SK-N-SH treated with all-trans-retinoic acid at 6 μM for 48 hours (cell line): ENCODE measurements around the gene SIM2.

ENCODE experiments used
- ATAC-seq: fragments of 200-7000 bp; cut with Tn5 transposase; 3 replicates; pipeline ENCODE4 v1.9.1; 2020; ENCODE audit warnings: mild to moderate bottlenecking, moderate library complexity
- ARNTL ChIP-seq: fragments of 450-650 bp; formaldehyde crosslinking; IDR thresholded peaks from 2 replicates; pipeline ENCODE4 v1.5.0; 2020; ENCODE audit warnings: low read depth, mild to moderate bottlenecking, moderate library complexity, borderline replicate concordance
- BACH2 ChIP-seq: fragments of 250-450 bp; sonication (Bioruptor Pico); IDR thresholded peaks from 2 replicates; pipeline ENCODE4 v1.9.0; 2021; ENCODE audit warnings: mild to moderate bottlenecking, borderline replicate concordance
- CSDC2 ChIP-seq: fragments of 250-450 bp; sonication (Bioruptor Pico); IDR thresholded peaks from 2 replicates; pipeline ENCODE4 v1.5.0; 2020; ENCODE audit warnings: mild to moderate bottlenecking, moderate library complexity
- ESRRG ChIP-seq: fragments of 250-450 bp; sonication (Bioruptor Pico); IDR thresholded peaks from 2 replicates; pipeline ENCODE4 v1.6.1; 2021; ENCODE audit warnings: mild to moderate bottlenecking
- GLIS3 ChIP-seq: fragments of 250-450 bp; sonication (Bioruptor Pico); IDR thresholded peaks from 2 replicates; pipeline ENCODE4 v1.5.0; 2020; ENCODE audit warnings: mild to moderate bottlenecking, moderate library complexity
- ISL1 ChIP-seq: fragments of 250-450 bp; sonication (Bioruptor Pico); IDR thresholded peaks from 2 replicates; pipeline ENCODE4 v2.1.2; 2022; ENCODE audit warnings: mild to moderate bottlenecking, moderate library complexity
- OSR1 ChIP-seq: fragments of 250-450 bp; sonication (Bioruptor Pico); IDR thresholded peaks from 2 replicates; pipeline ENCODE4 v1.8.0; 2022; ENCODE audit warnings: moderate library complexity, mild to moderate bottlenecking, inconsistent platforms
- PATZ1 ChIP-seq: fragments of 250-450 bp; sonication (Bioruptor Pico); IDR thresholded peaks from 2 replicates; pipeline ENCODE4 v1.8.0; 2020; ENCODE audit warnings: mild to moderate bottlenecking, moderate library complexity, borderline replicate concordance
- PPARA ChIP-seq: fragments of 250-450 bp; sonication (Bioruptor Pico); IDR thresholded peaks from 2 replicates; pipeline ENCODE4 v1.5.0; 2020; ENCODE audit warnings: mild to moderate bottlenecking, borderline replicate concordance
- RARB ChIP-seq: fragments of 250-450 bp; sonication (Bioruptor Pico); IDR thresholded peaks from 2 replicates; pipeline ENCODE4 v1.8.0; 2021; ENCODE audit warnings: mild to moderate bottlenecking, moderate library complexity
- SNAI2 ChIP-seq: fragments of 250-450 bp; sonication (Bioruptor Pico); IDR thresholded peaks from 2 replicates; pipeline ENCODE4 v1.5.0; 2020; ENCODE audit warnings: mild to moderate bottlenecking, moderate library complexity
- TCF4 ChIP-seq: fragments of 250-450 bp; sonication (Bioruptor Pico); IDR thresholded peaks from 2 replicates; pipeline ENCODE4 v1.8.0; 2021; ENCODE audit warnings: mild to moderate bottlenecking, moderate library complexity, borderline replicate concordance
- TOX ChIP-seq: fragments of 250-450 bp; sonication (Bioruptor Pico); IDR thresholded peaks from 2 replicates; pipeline ENCODE4 v1.8.0; 2021; ENCODE audit warnings: mild to moderate bottlenecking, moderate library complexity, borderline replicate concordance
- ZC3H10 ChIP-seq: fragments of 250-450 bp; sonication (Bioruptor Pico); IDR thresholded peaks from 2 replicates; pipeline ENCODE4 v1.5.1; 2021; ENCODE audit warnings: mild to moderate bottlenecking, moderate library complexity
- ZFP3 ChIP-seq: fragments of 250-450 bp; sonication (Bioruptor Pico); IDR thresholded peaks from 2 replicates; pipeline ENCODE4 v1.5.0; 2020; ENCODE audit warnings: mild to moderate bottlenecking, moderate library complexity
- ZFP30 ChIP-seq: fragments of 450-650 bp; formaldehyde crosslinking; IDR thresholded peaks from 2 replicates; pipeline ENCODE4 v1.5.0; 2022; ENCODE audit warnings: mild to moderate bottlenecking, moderate library complexity
- ZNF565 ChIP-seq: fragments of 450-650 bp; formaldehyde crosslinking; conservative IDR thresholded peaks from 2 replicates; pipeline ENCODE4 v1.5.0; 2020; ENCODE audit warnings: low read depth, mild to moderate bottlenecking, moderate library complexity
- ZNF8 ChIP-seq: fragments of 450-650 bp; formaldehyde crosslinking; IDR thresholded peaks from 2 replicates; pipeline ENCODE4 v1.5.0; 2020; ENCODE audit warnings: mild to moderate bottlenecking, moderate library complexity
- TF ChIP-seq, protein P1 (sequence below): fragments of 250-450 bp; sonication (Bioruptor Pico); IDR thresholded peaks from 2 replicates; pipeline ENCODE4 v1.5.1; 2021; ENCODE audit warnings: mild to moderate bottlenecking, moderate library complexity
- TF ChIP-seq, protein P2 (sequence below): fragments of 250-450 bp; sonication (Bioruptor Pico); IDR thresholded peaks from 2 replicates; pipeline ENCODE4 v1.8.0; 2021; ENCODE audit warnings: low read depth, mild to moderate bottlenecking, moderate library complexity, borderline replicate concordance
- TF ChIP-seq, protein P3 (sequence below): fragments of 250-450 bp; sonication (Bioruptor Pico); IDR thresholded peaks from 2 replicates; pipeline ENCODE4 v1.5.1; 2020; ENCODE audit warnings: low read depth, mild to moderate bottlenecking, moderate library complexity

SIM2 gene

DNA sequence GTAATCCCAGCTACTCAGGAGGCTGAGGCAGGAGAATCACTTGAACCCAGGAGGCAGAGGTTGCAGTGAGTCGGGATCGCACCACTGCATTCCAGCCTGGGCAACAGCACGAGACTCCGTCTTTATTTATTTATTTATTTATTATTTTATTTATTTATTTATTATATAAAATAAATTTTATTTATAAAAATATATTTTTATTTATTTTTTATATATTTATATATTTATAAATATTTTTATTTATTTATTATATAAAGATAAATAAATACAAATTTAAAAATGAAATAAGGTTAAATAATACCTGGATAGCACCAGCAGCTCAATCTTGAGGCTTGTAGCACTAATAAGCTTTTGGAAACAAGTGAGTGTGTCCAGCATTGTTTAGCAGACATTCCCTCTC lies 40.9 kb upstream of the SIM2 start:
- no peak for TF ChIP-seq GLIS3 (CRISPR knock-in tag)
- no peak for TF ChIP-seq OSR1 (CRISPR knock-in tag)
- TF ChIP-seq, protein P1, sequence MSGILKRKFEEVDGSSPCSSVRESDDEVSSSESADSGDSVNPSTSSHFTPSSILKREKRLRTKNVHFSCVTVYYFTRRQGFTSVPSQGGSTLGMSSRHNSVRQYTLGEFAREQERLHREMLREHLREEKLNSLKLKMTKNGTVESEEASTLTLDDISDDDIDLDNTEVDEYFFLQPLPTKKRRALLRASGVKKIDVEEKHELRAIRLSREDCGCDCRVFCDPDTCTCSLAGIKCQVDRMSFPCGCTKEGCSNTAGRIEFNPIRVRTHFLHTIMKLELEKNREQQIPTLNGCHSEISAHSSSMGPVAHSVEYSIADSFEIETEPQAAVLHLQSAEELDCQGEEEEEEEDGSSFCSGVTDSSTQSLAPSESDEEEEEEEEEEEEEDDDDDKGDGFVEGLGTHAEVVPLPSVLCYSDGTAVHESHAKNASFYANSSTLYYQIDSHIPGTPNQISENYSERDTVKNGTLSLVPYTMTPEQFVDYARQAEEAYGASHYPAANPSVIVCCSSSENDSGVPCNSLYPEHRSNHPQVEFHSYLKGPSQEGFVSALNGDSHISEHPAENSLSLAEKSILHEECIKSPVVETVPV: no peak
- no peak for TF ChIP-seq RARB (CRISPR knock-in tag)
- no peak for TF ChIP-seq PPARA (CRISPR knock-in tag)
- TF ChIP-seq, protein P2, sequence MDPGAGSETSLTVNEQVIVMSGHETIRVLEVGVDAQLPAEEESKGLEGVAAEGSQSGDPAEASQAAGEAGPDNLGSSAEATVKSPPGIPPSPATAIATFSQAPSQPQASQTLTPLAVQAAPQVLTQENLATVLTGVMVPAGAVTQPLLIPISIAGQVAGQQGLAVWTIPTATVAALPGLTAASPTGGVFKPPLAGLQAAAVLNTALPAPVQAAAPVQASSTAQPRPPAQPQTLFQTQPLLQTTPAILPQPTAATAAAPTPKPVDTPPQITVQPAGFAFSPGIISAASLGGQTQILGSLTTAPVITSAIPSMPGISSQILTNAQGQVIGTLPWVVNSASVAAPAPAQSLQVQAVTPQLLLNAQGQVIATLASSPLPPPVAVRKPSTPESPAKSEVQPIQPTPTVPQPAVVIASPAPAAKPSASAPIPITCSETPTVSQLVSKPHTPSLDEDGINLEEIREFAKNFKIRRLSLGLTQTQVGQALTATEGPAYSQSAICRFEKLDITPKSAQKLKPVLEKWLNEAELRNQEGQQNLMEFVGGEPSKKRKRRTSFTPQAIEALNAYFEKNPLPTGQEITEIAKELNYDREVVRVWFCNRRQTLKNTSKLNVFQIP: no peak
- TF ChIP-seq ZNF565 (CRISPR knock-in tag): no peak
- no peak for TF ChIP-seq ZC3H10
- no peak for TF ChIP-seq TCF4 (CRISPR knock-in tag)
- no peak for TF ChIP-seq ARNTL (CRISPR knock-in tag)
- ATAC-seq: no peak

GRCh38 chr21:36658926-36659325 lies 40.0 kb upstream of the SIM2 start:
- ATAC-seq: no peak

DNA sequence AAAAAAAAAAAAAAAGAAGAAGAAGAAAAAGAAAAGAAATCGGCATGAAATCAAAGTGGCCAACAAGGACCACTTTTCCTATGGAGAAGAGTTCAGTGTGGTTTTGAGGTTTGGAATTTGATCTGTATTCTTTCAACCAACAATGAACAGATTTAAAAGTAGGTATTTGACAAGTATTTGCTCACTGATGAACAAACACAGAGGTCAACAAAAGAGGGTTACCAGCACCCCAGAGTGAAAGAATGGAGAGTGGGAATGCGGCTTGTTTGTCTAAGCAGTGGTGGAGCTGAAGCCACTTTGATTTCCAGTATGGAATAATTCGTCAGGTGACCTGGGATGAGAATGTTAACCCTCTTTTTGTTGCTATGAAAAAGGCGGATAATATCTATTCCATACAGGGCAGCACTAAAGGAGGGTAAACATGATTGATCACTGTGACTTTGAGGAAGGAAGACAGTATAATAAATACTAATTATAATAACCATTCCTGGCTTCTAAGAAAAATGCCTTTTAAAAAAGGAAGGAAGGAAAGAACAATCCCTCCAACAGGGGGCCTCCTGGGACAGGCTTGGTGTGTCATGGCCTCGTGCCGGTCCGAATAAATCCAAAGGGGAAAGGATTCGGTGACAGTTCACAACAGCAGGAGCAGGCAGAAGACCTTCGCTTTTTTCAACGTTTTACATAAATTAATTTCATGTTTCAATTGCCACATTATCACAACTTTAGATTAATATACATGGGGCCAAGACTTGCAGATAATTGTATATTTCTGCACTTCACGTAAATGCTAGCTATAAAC lies 37.2 kb upstream of the SIM2 start:
- peak; percentile 64; the same call in 2 of the 3 replicates for ATAC-seq
- TF ChIP-seq TCF4 (CRISPR knock-in tag) (no peak), ARNTL (CRISPR knock-in tag) (no peak), BACH2 (CRISPR knock-in tag) (no peak), ZFP3 (CRISPR knock-in tag) (no peak), SNAI2 (CRISPR knock-in tag) (no peak), OSR1 (CRISPR knock-in tag) (no peak), PPARA (CRISPR knock-in tag) (no peak), RARB (CRISPR knock-in tag) (no peak), ZFP30 (CRISPR knock-in tag) (no peak)
- TF ChIP-seq, all 23 proteins: peak for 0

More at GRCh38 chr21:36658926-36659325, 40.0 kb upstream of the SIM2 start:
- no peak for TF ChIP-seq ZFP3 (CRISPR knock-in tag)
- TF ChIP-seq, protein P3, sequence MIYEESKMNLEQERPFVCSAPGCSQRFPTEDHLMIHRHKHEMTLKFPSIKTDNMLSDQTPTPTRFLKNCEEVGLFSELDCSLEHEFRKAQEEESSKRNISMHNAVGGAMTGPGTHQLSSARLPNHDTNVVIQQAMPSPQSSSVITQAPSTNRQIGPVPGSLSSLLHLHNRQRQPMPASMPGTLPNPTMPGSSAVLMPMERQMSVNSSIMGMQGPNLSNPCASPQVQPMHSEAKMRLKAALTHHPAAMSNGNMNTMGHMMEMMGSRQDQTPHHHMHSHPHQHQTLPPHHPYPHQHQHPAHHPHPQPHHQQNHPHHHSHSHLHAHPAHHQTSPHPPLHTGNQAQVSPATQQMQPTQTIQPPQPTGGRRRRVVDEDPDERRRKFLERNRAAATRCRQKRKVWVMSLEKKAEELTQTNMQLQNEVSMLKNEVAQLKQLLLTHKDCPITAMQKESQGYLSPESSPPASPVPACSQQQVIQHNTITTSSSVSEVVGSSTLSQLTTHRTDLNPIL (CRISPR knock-in tag): no peak
- no peak for TF ChIP-seq ESRRG (CRISPR knock-in tag)
- no peak for TF ChIP-seq CSDC2 (CRISPR knock-in tag)
- TF ChIP-seq, all 23 proteins: peak for 0

DNA sequence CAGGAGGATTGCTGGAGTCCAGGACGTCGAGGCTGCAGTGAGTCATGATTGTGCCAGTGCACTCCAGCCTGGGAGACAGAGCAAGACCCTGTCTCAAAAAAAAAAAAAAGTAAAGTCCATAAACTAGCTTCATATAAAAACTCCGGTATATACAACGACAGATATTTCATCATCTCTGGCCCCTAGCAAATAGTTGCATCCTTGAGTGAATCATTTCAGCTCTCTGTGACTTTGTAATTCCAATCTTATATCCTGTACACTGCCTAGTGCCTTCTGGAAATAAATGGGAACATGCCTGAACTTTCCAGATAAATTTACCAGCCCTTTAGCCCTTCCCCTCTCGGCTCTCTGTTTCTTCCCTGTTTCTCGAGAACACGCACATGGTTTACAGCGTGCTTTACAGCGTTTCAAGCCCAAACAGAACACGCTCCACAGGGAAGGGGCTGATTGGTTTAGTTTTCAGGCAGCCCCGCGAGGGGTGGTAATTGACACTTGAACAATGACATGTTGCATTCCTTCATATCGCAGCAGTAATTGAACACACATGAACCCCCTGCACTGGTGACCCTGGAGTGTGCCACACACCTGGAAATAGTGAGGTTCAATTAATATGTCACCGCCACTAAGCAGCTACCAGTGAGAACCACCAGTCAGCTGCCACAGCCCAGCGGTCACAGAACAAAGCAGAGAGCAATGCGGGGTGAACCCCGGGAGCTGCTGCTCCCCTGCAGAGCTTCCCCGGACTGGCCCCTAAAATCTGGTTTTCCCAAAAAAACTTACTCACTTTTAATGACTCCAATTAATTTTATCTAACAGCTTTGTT lies 35.7 kb upstream of the SIM2 start:
- no peak for ATAC-seq
- TF ChIP-seq, protein P2: no peak
- no peak for TF ChIP-seq ZFP30 (CRISPR knock-in tag)
- TF ChIP-seq PATZ1: no peak
- no peak for TF ChIP-seq OSR1 (CRISPR knock-in tag)
- no peak for TF ChIP-seq ESRRG (CRISPR knock-in tag)
- TF ChIP-seq RARB (CRISPR knock-in tag): no peak
- no peak for TF ChIP-seq TCF4 (CRISPR knock-in tag)
- TF ChIP-seq ZNF565 (CRISPR knock-in tag): no peak
- TF ChIP-seq SNAI2 (CRISPR knock-in tag): no peak
- no peak for TF ChIP-seq BACH2 (CRISPR knock-in tag)
- TF ChIP-seq TOX (CRISPR knock-in tag): no peak
- no peak for TF ChIP-seq ZC3H10
- TF ChIP-seq, protein P3 (CRISPR knock-in tag): no peak
- TF ChIP-seq ISL1 (CRISPR knock-in tag): no peak
- TF ChIP-seq, protein P1: no peak
- no peak for TF ChIP-seq ZNF8 (CRISPR knock-in tag)
- no peak for TF ChIP-seq CSDC2 (CRISPR knock-in tag)
- no peak for TF ChIP-seq GLIS3 (CRISPR knock-in tag)
